C4-2B (cell line): Measurements from ENCODE around the gene CAGE1.
"Not testable (repeated sequence)": the region's sequence is repeated elsewhere in the genome, so short reads cannot be mapped to it uniquely, and the experiment has no call there.

Experiments used
- H3K27ac ChIP-seq: fragments of 450-650 bp; 2 replicates; pipeline ENCODE4 v1.5.1; 2017
- ZFX ChIP-seq: fragments of 450-650 bp; IDR thresholded peaks from 2 replicates; pipeline ENCODE4 v1.6.1; 2017
- TF ChIP-seq, protein P1 (sequence below): fragments of 450-650 bp; conservative IDR thresholded peaks from 2 replicates; pipeline ENCODE4 v1.5.1; 2017; ENCODE audit warnings: mild to moderate bottlenecking

Gene CAGE1

DNA sequence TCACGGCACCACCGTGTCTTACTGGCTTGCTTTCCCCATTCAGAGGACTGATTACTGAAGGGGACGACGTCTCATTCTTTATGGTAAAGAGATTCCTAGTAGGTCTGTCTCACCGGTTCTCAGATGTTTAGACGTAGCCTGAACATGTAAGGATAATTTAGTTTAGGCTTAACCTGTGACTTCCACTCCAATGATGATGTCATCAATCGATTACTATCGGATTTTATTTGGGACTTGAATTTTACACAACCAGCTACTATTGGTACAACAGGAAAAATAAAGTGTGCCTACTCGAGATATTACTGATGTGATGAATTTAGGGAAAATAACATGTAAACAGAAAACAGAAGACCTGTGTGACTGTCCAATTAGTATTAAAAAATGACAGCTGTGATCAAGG lies 72.0 kb downstream of the CAGE1 start:
- TF ChIP-seq, protein P1, sequence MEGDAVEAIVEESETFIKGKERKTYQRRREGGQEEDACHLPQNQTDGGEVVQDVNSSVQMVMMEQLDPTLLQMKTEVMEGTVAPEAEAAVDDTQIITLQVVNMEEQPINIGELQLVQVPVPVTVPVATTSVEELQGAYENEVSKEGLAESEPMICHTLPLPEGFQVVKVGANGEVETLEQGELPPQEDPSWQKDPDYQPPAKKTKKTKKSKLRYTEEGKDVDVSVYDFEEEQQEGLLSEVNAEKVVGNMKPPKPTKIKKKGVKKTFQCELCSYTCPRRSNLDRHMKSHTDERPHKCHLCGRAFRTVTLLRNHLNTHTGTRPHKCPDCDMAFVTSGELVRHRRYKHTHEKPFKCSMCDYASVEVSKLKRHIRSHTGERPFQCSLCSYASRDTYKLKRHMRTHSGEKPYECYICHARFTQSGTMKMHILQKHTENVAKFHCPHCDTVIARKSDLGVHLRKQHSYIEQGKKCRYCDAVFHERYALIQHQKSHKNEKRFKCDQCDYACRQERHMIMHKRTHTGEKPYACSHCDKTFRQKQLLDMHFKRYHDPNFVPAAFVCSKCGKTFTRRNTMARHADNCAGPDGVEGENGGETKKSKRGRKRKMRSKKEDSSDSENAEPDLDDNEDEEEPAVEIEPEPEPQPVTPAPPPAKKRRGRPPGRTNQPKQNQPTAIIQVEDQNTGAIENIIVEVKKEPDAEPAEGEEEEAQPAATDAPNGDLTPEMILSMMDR, result no peak
- no peak for TF ChIP-seq ZFX
- no peak overlapping the region for H3K27ac ChIP-seq

DNA sequence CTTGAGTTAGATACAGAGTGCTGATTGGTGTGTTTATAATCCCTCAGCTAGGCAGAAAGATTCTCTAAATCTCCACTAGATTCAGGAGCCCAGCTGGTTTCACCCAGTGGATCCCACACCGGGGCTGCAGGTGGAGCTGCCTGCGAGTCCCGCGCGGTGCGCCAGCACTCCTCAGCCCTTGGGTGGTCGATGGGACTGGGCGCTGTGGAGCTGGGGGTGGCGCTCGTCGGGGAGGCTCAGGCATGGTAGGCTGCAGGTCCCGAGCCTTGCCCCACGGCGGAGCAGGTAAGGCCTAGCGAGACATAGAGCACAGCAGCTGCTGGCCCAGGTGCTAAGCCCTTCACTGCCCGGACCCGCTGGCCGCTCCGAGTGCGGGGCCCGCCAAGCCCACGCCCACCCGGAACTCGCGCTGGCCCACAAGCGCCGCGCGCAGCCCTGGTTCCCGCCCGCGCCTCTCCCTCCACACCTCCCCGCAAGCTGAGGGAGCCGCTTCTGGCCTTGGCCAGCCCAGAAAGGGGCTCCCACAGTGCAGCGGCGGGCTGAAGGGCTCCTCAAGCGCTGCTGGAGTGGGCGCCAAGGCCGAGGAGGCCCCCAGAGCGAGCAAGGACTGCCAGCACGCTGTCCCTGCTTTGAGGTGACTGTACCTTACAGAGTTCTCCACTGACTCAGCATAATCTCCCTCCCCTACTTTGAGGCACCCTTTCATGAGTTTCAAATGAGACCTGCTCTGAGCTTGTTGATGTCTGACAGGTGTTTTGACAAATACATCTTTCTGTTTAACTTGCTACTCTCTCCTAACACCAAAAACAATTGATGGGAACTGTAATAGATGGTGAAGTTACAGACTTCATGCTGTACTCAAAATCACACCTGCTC lies 72.6 kb downstream of the CAGE1 start:
- H3K27ac ChIP-seq, result no peak overlapping the region
- TF ChIP-seq, protein P1, result no peak
- no peak for TF ChIP-seq ZFX

DNA sequence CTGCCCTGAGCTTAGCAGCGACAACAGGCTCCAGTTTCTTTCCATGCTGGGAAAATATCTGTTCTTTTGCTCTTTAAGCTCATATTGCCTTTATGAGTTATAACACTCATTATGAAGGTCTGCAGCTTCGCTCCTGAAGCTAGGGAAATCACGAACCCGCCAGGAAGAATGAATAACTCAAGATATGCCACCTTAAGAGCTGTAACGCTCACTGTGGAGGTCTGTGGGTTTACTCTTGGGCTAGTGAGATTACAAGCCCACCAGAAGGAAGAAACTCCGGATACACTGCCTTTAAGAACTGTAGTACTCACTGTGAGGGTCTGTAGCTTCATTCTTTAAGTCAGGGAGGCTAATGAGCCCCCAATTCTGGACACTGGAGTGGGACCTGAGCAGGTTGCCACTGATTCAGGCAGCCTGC lies 73.6 kb downstream of the CAGE1 start:
- TF ChIP-seq ZFX, result no peak
- TF ChIP-seq, protein P1, result no peak
- H3K27ac ChIP-seq, result no peak overlapping the region

DNA sequence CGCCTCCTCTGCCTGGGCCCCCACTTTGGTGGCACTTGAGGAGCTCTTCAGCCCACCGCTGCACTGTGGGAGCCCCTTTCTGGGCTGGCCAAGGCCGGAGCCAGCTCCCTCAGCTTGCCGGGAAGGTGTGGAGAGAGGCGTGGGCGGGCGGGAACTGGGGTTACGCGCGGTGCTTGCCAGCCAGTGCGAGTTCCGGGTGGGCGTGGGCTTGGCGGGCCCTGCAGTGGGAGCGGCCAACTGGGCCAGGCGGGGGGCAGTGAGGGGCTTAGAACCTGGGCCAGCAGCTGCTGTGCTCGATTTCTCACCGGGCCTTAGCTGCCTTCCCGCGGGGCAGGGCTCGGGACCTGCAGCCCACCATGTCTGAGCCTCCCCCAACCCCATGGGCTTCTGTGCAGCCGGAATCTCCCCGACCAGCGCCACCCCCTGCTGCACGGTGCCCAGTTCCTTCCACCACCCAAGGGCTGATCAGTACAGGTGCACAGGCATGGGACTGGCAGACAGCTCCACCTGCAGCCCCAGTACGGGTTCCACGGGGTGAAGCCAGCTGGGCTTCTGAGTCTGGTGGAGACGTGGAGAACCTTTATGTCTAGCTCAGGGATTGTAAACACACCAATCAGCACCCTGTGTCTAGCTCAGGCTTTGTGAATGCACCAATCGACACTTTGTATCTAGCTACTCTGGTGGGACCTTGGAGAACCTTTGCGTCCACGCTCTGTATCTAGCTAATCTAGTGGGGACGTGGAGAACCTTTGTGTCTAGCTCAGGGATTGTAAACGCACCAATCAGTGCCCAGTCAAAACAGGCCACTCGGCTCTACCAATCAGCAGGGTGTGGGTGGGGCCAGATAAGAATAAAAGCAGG lies 74.2 kb downstream of the CAGE1 start:
- H3K27ac ChIP-seq, result not testable (repeated sequence)

DNA sequence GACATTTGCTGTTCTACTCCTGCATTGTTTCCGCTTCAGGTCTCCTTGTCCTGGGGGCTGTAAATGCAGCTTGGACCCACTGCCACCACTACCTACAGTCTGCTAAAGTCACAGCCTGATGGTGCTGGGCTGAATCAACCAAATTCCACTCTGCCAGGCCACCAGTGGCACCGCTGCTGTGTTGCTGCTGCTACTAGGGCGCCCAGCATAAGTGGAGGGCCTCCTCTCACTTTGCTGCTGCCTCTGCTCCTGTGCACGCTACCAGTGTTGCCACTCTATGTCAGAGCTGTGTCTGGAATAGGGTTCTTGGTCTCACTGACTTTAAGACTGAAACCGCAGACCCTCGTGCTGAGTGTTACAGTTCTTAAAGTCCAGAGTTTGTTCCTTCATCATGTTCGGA lies 75.1 kb downstream of the CAGE1 start:
- no peak for TF ChIP-seq ZFX
- TF ChIP-seq, protein P1, result no peak
- H3K27ac ChIP-seq, result no peak overlapping the region

DNA sequence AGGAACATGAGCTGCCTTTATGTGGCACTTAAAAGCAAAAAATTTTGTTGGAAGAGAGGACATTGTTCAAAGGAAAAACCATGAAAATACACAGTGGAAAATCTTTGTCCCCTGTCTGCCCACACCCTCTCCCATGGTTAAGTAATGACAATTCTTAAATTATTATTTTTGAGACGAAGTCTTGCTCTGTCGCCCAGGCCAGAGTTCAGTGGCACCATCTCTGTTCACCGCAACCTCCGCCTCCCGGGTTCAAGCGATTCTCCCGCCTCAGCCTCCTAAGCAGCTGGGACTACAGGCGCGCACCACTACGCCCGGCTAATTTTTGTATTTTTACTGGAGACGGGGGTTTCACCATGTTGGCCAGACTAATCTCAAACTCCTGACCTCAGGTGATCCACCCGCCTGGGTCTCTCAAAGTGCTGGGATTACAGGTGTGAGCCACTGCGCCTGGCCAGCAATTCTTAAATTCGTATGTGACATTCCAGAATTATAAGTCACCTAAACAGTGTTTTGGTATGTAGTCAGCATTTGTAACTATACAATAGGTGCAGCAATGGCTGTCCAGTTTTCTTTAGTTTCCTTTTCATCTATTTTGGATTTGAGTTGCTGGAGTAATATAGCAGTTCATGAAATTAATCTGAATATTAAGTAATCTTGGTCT lies 75.9 kb downstream of the CAGE1 start:
- TF ChIP-seq, protein P1, result no peak
- TF ChIP-seq ZFX, result no peak
- H3K27ac ChIP-seq, result peak overlapping the region; percentile 98

DNA sequence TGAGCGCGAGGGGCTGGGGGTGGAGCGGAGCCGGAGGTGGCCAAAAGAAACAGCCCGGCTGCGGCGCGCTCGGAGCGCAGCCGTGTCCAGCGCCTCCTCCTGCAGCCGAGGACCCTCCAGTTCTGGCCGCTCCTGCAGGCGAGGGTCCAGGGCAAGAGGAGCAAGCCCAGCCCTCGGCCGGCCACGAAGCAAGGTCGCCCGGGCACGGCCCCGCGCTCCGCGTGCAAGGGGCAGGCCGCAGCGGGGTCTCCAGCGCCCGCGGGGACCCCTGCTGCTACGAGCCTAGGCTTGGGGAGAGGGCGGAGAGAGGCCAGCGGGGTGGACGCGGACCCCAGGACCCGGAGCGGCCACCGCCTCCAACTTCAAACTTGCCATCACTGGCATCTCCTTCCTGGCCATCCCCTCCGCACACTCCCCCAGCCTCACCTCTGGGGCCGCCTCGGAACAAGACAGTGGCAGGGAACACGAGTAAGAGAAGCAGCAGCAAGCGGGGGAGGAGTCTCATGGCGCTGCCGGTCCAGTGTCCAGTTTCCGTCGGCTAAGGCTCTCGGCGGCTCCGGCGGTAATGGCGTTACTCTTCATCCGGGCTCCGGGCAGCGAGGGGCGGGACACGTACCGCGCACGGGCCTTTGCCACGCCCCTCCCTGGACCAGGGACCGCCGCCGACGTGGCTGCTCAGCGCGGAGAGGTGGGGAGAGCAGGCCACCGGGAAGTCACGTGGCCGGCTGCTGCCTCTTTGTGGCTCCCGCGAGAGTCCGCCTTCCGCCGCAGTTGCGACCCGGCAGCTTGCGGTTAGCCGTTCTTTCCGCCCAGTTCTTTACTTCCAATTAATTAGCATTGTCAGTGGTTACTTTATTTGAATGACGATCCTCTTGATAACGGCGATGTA lies 76.7 kb downstream of the CAGE1 start, which contains the start of gene SSR1:
Gene SSR1 (minus strand): TSS at position 584 of the 889 bp plus-strand sequence. CDS start 79 bp downstream, at position 505.
- peak; percentile 75 for TF ChIP-seq ZFX
- TF ChIP-seq, protein P1, result no peak
- peak within 1 kb of the TSS; percentile 98 for H3K27ac ChIP-seq
